ENCODE measurements around the gene RAB27A. TPM values are rescaled to one million over a fixed set of nuclear protein-coding genes. Genes with fewer than 3 reads are reported as not detected.
"Not testable (repeated sequence)": the region's sequence is repeated elsewhere in the genome, so short reads cannot be mapped to it uniquely, and the experiment has no call there.

Gene RAB27A
- total RNA-seq, 1 donor from 2014 or later, result 4.6 TPM

DNA sequence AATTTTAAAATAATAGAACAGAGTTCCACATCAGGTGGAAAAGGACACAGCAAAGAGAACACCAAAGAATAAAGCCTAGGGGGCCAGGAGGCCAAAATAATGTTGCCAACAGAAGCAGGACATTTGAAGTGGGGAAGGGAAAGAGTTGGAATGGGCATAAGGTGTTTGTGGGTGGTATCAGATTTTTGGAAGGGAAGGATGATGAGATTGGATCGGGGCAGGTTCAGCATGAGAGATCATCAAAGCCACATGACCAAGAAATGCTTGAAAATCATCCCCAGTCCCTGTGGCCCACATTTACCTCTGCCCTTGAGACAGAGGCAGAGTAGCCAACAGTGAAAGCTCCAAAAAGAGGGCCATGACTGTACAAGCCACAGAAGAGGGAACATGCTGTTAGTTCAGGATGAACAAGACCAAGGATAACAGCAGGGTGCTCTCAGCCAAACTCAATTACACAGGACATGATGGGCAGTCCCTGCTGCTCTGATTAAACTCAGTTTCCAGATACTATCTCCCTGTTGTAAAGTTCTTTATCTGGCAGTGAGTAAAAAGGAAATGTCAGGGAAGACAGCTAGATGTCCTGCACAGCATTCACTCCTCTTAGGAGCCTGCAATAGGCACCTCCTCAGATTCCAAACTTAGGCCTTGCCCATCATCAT, 32.5 kb downstream of the RAB27A start:
- H3K4me3 ChIP-seq (ENCODE audit: low read depth, low read length), result no peak overlapping the region
- DNase-seq (ENCODE audit: low read depth), result no peak
- TF ChIP-seq, protein P1, sequence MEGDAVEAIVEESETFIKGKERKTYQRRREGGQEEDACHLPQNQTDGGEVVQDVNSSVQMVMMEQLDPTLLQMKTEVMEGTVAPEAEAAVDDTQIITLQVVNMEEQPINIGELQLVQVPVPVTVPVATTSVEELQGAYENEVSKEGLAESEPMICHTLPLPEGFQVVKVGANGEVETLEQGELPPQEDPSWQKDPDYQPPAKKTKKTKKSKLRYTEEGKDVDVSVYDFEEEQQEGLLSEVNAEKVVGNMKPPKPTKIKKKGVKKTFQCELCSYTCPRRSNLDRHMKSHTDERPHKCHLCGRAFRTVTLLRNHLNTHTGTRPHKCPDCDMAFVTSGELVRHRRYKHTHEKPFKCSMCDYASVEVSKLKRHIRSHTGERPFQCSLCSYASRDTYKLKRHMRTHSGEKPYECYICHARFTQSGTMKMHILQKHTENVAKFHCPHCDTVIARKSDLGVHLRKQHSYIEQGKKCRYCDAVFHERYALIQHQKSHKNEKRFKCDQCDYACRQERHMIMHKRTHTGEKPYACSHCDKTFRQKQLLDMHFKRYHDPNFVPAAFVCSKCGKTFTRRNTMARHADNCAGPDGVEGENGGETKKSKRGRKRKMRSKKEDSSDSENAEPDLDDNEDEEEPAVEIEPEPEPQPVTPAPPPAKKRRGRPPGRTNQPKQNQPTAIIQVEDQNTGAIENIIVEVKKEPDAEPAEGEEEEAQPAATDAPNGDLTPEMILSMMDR (conservative IDR thresholded peaks at IDR 0.05; ENCODE audit: low read depth, low read length), result no peak

DNA sequence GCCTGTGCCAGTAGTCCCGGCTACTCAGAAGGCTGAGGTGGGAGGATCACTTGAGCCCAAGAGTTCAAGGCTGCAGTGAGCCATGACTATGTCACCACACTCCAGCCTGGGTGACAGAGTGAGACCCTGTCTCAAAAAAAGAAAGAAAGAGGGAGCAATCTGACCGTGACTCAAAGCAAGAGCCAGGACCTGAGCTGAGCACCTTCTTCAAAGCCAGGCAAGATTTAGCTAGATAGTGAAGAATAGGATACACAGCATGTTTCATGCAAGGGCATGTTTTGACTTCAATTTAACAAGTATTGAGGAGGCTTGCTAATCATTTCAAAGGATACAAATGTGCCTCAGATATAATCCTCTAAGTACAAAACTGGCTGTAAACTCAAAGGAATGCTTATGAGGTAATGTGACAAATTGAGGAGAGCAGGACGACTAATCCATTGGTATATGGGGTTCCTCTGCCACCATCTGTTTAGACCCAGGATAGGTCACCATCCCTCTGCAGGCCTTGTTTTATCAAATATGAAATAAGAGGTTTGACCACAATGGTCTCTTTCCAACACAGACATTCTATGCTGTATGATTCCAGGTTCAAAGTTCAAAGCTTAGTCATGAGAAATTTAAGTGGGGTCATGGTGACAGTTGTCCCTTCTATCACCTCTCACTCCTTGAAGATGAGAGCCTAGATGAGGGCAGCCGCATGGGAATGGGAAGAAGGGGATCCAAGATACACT, 33.2 kb downstream of the RAB27A start:
- TF ChIP-seq, protein P1 (conservative IDR thresholded peaks at IDR 0.05; ENCODE audit: low read depth, low read length), result no peak
- H3K4me3 ChIP-seq (ENCODE audit: low read depth, low read length), result no peak overlapping the region
- DNase-seq (ENCODE audit: low read depth), result no peak

DNA sequence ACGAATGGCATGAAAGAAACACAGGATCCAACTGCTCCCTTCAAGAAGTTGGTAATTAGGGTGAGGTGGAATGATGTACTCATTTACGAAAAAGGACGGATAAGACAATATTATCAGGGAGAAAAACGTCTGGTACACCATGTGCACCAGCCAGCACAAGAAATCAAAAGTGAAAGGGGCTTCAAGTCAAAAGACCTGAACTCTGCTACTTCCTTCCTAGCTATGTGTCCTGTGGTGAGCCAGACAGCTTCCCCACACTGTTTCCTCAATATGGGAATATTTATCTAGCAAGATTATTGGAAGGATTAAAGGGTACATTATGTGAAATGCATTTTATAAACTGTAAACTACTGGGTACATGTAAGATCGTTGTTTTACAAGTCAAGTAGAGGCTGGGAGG, 33.9 kb downstream of the RAB27A start:
- TF ChIP-seq, protein P1 (conservative IDR thresholded peaks at IDR 0.05; ENCODE audit: low read depth, low read length), result no peak
- H3K4me3 ChIP-seq (ENCODE audit: low read depth, low read length), result no peak overlapping the region
- no peak for DNase-seq (ENCODE audit: low read depth)

DNA sequence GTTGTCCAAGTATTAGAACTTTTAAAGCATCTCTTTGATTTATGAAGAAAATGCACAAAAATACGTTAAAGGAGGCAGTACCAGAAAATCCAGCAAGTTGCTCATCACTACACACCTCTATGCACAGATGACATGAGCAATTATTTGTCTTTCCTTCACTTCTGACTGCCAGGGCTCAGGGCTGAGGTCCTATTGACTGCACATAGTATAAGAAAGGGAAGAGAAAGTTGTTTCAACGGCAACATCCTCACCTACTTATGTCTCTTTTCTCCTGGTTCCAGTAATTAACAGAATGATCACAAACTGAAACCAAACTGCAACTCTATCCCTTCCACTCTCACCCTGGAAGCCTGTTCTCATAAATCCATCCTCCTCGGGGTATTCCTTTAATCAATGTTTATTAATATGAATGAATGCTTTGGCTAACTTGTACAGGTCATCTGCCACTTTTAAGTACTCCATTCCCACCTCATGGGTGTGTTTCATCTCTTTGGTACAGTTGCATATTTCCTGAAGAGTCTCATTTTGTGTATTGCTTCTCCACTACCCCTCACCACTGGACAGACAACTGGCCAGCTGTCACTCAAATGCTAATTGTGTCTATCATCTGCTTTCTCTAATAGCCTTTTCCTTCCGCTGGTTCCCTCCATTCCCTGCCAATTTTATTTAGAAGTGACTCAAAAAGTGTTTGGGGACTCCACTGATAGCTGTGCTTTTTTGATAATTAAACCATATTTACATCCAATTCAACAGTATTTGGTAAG, 34.5 kb downstream of the RAB27A start:
- DNase-seq (ENCODE audit: low read depth), result no peak
- TF ChIP-seq, protein P1 (conservative IDR thresholded peaks at IDR 0.05; ENCODE audit: low read depth, low read length), result no peak
- H3K4me3 ChIP-seq (ENCODE audit: low read depth, low read length), result no peak overlapping the region

DNA sequence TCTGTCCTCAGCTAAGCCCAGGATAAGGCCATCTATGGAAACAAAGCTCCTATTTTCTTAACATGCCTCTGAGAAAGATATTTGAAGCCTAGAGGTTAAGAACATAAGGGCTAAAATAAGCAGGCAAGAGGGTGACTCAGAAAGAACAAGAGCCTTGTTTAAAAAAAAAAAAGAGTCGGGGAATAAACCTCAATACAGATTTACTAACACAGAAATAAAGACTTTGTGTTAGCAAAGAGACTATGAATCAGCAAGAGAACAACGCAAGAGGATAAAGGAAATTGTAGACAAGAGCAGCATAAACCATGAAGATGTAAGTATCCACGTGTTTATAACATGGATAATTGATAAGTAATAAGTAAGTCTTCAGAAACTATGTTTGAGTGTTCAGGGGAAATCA, 36.0 kb downstream of the RAB27A start:
- DNase-seq (ENCODE audit: low read depth), result no peak
- H3K4me3 ChIP-seq (ENCODE audit: low read depth, low read length), result no peak overlapping the region
- TF ChIP-seq, protein P1 (conservative IDR thresholded peaks at IDR 0.05; ENCODE audit: low read depth, low read length), result no peak

DNA sequence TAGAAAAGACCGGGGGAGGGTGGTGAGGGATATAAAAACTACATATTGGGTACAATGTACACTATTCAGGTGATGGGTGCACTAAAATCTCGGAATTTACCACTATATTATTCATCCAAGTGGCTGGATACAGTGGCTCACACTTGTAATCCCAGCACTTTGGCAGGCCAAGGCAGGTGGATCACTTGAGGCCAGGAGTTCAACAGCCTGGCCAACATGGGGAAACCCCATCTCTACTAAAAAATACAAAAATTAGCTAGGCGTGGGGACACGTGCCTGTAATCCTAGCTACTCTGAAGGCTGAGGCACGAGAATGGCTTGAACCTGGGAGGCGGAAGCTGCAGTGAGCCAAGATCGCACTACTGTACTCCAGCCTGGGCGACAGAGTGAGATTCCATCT, 37.4 kb downstream of the RAB27A start:
- H3K4me3 ChIP-seq (ENCODE audit: low read depth, low read length); DNase-seq (ENCODE audit: low read depth): not testable (repeated sequence)

DNA sequence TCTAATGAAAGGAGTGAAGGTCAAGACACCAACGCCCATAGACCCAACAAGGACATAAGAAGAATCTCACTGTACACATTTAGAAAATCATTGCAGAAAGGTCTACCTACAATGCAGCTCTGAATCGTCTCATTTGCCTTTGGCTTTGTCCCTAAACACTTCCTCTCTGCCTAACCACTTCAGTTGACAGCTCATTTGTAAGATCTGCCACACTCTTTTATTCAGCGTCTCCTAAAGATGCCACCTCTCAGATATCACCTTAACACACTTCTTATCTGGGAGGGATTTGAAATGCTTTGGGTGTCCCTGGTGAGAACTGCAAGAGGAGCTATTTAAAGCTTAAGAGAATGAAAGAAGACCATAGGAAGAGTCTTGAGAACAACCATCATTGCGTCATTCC, 38.7 kb downstream of the RAB27A start:
- DNase-seq (ENCODE audit: low read depth), result no peak
- TF ChIP-seq, protein P1 (conservative IDR thresholded peaks at IDR 0.05; ENCODE audit: low read depth, low read length), result no peak
- H3K4me3 ChIP-seq (ENCODE audit: low read depth, low read length), result no peak overlapping the region

Data from epithelial cell of proximal tubule (primary cell).